Kidney capillary endothelial cell (primary cell): ENCODE data around the gene C14orf180.
"Not testable (repeated sequence)": the region's sequence is repeated elsewhere in the genome, so short reads cannot be mapped to it uniquely, and the experiment has no call there.

ENCODE experiments used
- DNase-seq: peaks from one replicate; pipeline ENCODE4 v3.0.0-alpha.2; 2018; ENCODE audit warnings: low spot score

The C14orf180 gene

GRCh38 chr14:104614126-104614812, 34.7 kb downstream of the C14orf180 start:
- no peak for DNase-seq

- no peak for DNase-seq
These were observed 45.4 kb downstream of the C14orf180 start for GRCh38 chr14:104624939-104625338.

- no peak for DNase-seq
These were observed 53.2 kb downstream of the C14orf180 start for GRCh38 chr14:104632781-104633180.

GRCh38 chr14:104633276-104634137, 53.9 kb downstream of the C14orf180 start:
- no peak for DNase-seq

- no peak for DNase-seq
These were observed 54.7 kb downstream of the C14orf180 start for GRCh38 chr14:104634138-104634760.

GRCh38 chr14:104634886-104635570, 55.5 kb downstream of the C14orf180 start:
- DNase-seq, result no peak

GRCh38 chr14:104635717-104636116, 56.2 kb downstream of the C14orf180 start:
- no peak for DNase-seq

GRCh38 chr14:104636131-104636530, 56.6 kb downstream of the C14orf180 start:
- DNase-seq, result no peak

GRCh38 chr14:104636846-104637545, 57.4 kb downstream of the C14orf180 start:
- DNase-seq, result not testable (repeated sequence)

GRCh38 chr14:104637546-104638003, 58.0 kb downstream of the C14orf180 start:
- DNase-seq, result no peak

- DNase-seq, result no peak
These were observed 58.6 kb downstream of the C14orf180 start for GRCh38 chr14:104638190-104638589.

GRCh38 chr14:104638927-104639450, 59.4 kb downstream of the C14orf180 start:
- DNase-seq, result no peak

GRCh38 chr14:104639471-104639870, 59.9 kb downstream of the C14orf180 start:
- no peak for DNase-seq
